IPS-15b (cell line): Measurements from ENCODE around the gene GMDS.
"Not testable (repeated sequence)": the region's sequence is repeated elsewhere in the genome, so short reads cannot be mapped to it uniquely, and the experiment has no call there.

Source experiments
- H3K27me3 ChIP-seq: one replicate; pipeline ENCODE4 v1.6.1; 2013; ENCODE audit warnings: low read length; ENCODE audit not compliant: control insufficient read depth, insufficient read depth
- H3K36me3 ChIP-seq: one replicate; pipeline ENCODE4 v1.6.1; 2013; ENCODE audit warnings: low read length; ENCODE audit not compliant: control insufficient read depth, insufficient read depth
- H3K4me1 ChIP-seq: one replicate; pipeline ENCODE4 v1.6.1; 2013; ENCODE audit warnings: mild to moderate bottlenecking, low read length; ENCODE audit not compliant: control insufficient read depth, insufficient read depth
- H3K4me3 ChIP-seq: one replicate; pipeline ENCODE4 v1.5.1; 2013; ENCODE audit warnings: low read depth, low read length
- H3K9ac ChIP-seq: one replicate; pipeline ENCODE4 v1.6.1; 2013; ENCODE audit warnings: low read depth, mild to moderate bottlenecking, low read length
- H3K9me3 ChIP-seq: one replicate; pipeline ENCODE4 v1.6.1; 2013; ENCODE audit warnings: mild to moderate bottlenecking, low read length; ENCODE audit not compliant: control insufficient read depth, insufficient read depth

Gene GMDS

GRCh38 chr6:1696463-1696850, 548.9 kb downstream of the GMDS start:
- H3K36me3 ChIP-seq: no peaks in the 10 kb centered on the region
- no peaks in the 10 kb centered on the region for H3K4me1 ChIP-seq
- H3K27me3 ChIP-seq: no peaks in the 10 kb centered on the region
- H3K9me3 ChIP-seq: no peaks in the 10 kb centered on the region
- H3K4me3 ChIP-seq: no peak overlapping the region
- no peak overlapping the region for H3K9ac ChIP-seq

DNA sequence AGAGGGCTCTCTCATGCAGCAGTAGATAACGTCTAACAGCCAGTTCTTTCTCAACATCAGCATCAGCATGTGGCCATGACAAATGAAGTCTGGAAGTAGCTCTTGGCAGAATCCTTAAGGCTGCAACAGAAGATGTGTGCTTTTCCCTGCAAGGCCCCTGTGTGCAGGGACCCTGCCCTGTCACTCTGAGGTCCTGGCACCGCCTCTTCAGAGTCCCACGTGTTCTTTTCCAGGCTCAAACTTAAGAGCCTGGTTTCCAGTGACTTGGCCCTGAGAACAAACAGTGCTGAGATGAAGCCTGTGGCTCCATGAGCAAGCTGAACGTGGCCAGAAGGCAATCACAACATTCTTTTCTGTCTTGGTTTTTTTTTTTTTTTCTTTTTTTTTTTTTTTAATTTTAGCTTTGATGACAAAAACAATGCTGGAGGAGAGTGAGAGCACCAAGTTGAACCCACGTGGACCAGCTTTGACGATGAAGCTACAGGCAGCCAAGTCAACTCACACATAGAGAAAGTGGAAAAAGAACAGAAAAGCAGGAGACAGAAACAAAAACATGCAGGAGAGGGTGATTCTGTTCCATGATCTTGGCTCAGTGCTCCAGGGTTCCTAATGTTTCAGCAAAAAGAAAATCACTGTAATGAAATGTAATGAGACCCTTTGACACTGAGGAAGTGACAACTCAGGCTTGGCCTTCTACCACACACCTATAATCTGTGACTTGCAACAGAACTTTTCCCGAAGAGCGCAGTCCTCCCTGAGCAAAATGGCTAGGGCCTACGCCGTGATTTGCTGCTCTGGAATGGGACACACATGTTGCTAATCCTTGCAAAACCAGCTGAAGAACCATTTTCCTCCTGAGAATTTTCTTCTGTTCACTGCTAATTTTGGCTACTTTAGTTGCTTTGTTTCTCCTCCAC, 549.6 kb downstream of the GMDS start:
- Histone ChIP-seq H3K36me3 (no peaks in the 10 kb centered on the region), H3K4me3 (no peak overlapping the region), H3K9ac (no peak overlapping the region), H3K4me1 (no peaks in the 10 kb centered on the region), H3K27me3 (no peaks in the 10 kb centered on the region), H3K9me3 (no peaks in the 10 kb centered on the region)

DNA sequence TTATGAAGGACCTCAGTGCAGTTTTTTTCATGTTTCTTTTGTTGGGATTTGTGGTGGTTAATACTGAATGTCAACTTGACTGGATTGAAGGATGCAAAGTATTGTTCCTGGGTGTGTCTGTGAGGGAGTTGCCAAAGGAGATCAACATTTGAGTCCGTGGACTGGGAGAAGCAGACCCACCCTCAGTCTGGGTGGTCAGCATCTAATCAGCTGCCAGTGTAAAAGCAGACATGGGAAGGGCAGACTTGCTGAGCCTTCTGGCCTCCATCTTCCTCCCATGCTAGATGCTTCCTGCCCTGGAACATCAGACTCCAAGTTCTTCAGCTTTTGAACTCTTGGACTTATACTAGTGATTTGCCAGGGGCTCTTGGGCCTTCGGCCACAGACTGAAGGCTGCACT, 553.6 kb downstream of the GMDS start:
- not testable (repeated sequence) for H3K27me3 ChIP-seq, H3K9me3 ChIP-seq, H3K4me1 ChIP-seq, H3K36me3 ChIP-seq, H3K4me3 ChIP-seq, H3K9ac ChIP-seq

- H3K27me3 ChIP-seq, H3K36me3 ChIP-seq, H3K9me3 ChIP-seq, H3K9ac ChIP-seq, H3K4me3 ChIP-seq, H3K4me1 ChIP-seq: not testable (repeated sequence)
Observed at GRCh38 chr6:1690656-1691055, 554.7 kb downstream of the GMDS start.

- no peak overlapping the region for H3K4me3 ChIP-seq
- H3K27me3 ChIP-seq: no peaks in the 10 kb centered on the region
- no peak overlapping the region for H3K9ac ChIP-seq
- H3K9me3 ChIP-seq: no peaks in the 10 kb centered on the region
- no peaks in the 10 kb centered on the region for H3K4me1 ChIP-seq
- no peaks in the 10 kb centered on the region for H3K36me3 ChIP-seq
Observed at GRCh38 chr6:1689141-1689540, 556.3 kb downstream of the GMDS start.

- H3K9me3 ChIP-seq: no peaks in the 10 kb centered on the region
- H3K4me3 ChIP-seq: no peak overlapping the region
- no peaks in the 10 kb centered on the region for H3K27me3 ChIP-seq
- H3K9ac ChIP-seq: no peak overlapping the region
- no peaks in the 10 kb centered on the region for H3K4me1 ChIP-seq
- no peaks in the 10 kb centered on the region for H3K36me3 ChIP-seq
Observed at GRCh38 chr6:1688396-1688795, 557.0 kb downstream of the GMDS start.

- Histone ChIP-seq H3K36me3 (no peaks in the 10 kb centered on the region), H3K27me3 (no peaks in the 10 kb centered on the region), H3K4me3 (no peak overlapping the region), H3K9me3 (no peaks in the 10 kb centered on the region), H3K9ac (no peak overlapping the region), H3K4me1 (no peaks in the 10 kb centered on the region)
Observed at GRCh38 chr6:1687402-1687801, 558.0 kb downstream of the GMDS start.

DNA sequence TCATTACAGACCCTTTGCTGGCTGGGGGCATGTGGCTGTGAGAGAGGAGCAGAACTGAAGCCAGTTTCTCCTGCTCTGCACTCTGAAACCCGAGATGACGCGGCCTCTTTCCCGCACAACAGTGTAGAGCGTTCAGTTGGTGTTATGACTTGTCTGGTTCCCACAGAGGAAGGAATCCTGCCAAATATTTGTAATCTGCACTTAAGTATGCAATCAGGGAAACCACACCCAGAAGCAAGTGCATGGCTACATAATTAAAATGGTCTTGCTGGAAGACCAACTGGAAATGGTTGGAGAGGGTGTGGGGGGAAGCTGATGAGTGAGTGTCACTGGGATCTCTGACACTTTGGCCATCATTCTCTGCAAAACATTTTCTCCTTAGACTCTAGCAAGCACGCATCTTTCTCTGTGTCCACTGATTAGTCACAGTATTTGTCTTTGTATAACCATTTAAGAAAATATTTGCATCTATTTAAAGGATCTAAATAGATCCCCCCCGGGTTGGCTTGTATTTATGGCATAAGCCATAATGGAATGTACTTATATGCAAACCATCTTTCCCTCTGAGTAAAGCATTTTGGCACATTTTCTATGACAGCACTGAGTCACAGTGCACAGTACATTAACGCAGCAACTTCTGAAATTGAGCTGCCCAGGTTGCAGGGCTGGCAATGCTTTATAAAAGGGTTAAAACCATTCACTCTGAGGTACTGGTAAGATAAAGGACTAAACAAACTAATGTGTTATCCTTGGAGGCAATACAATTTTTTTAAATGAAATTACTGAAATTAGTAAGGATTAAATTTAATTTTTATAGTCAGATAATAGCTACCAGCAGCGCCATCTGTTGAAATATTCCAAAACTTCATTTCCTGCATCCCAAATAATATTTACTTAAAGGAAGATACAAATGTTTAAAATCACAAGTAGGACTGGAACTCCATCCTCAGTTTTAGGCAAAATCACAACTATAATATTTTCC, 559.0 kb downstream of the GMDS start:
- Histone ChIP-seq H3K9me3 (no peaks in the 10 kb centered on the region), H3K27me3 (no peaks in the 10 kb centered on the region), H3K4me1 (no peaks in the 10 kb centered on the region), H3K9ac (no peak overlapping the region), H3K36me3 (no peaks in the 10 kb centered on the region), H3K4me3 (no peak overlapping the region)

DNA sequence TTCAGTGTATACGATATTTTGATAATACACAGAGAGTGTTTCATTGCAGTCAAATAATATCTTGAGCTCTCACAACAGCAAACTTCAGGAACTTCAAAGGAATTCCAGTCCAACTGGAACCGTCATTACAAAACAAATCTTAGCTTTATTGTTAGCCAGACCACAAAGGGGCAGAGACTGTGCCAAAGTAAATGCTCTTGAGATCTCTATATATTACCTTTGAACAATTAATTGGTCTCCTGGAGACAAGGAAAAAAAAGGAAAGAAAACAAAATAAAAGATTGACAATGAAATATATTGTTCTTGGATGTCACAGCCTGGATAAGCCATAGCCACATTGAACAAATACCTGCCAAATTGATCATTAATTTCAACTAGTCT, 565.7 kb downstream of the GMDS start:
- no peaks in the 10 kb centered on the region for H3K9me3 ChIP-seq
- no peak overlapping the region for H3K4me3 ChIP-seq
- H3K27me3 ChIP-seq: no peaks in the 10 kb centered on the region
- no peak overlapping the region for H3K9ac ChIP-seq
- H3K4me1 ChIP-seq: no peaks in the 10 kb centered on the region
- H3K36me3 ChIP-seq: no peaks in the 10 kb centered on the region

GRCh38 chr6:1679031-1679687, 566.2 kb downstream of the GMDS start:
- H3K9ac ChIP-seq: no peak overlapping the region
- H3K36me3 ChIP-seq: no peaks in the 10 kb centered on the region
- no peak overlapping the region for H3K4me3 ChIP-seq
- no peaks in the 10 kb centered on the region for H3K4me1 ChIP-seq
- no peaks in the 10 kb centered on the region for H3K27me3 ChIP-seq
- no peaks in the 10 kb centered on the region for H3K9me3 ChIP-seq

DNA sequence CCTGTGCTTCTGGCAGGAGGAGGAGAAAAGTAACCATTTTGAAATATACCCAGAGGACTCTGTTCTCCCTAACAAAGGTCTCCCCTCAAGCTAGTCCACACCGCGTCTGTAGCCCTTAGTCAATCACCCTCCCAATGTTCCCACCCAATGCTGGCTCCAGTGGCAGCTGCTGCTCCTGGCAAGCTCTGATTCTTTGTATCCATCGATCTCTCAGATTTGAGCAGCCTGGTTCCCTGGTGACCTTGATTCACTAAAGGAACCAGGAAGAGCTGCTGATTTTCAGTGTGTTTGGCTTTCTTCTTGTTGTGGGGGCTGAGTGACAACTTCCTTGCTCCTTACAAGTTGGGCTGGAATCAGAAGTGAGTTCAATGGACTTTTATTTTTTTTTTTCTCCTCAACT, 567.2 kb downstream of the GMDS start:
- no peaks in the 10 kb centered on the region for H3K9me3 ChIP-seq
- H3K36me3 ChIP-seq: no peaks in the 10 kb centered on the region
- H3K4me3 ChIP-seq: no peak overlapping the region
- H3K4me1 ChIP-seq: no peaks in the 10 kb centered on the region
- H3K9ac ChIP-seq: no peak overlapping the region
- H3K27me3 ChIP-seq: no peaks in the 10 kb centered on the region
